ENCODE results near the gene ZSCAN1.

DNA sequence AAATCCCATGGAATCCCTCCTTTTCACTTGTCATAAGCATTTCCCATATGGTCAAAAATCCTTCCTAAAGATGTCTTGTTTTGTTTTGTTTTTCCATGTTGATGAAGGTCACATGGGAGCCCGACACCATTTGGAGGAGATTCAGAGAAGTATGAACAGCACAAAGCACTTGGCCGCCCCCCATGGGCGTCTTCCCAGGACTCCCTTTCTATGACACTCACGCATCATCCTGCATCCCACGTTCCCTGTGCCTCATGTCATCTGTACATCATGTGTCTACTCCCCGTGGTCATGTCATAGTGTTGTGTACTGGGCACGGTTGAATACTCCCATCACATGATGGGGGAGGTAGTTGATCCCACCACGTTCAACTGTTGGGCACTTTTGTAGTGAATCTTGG lies 2.0 kb downstream of the ZSCAN1 start:
- TF ChIP-seq CTCF (IDR thresholded peaks at IDR 0.05) (no peak), POLR2A (IDR thresholded peaks at IDR 0.05) (no peak)

Measured in heart left ventricle (tissue), 13 donors.